CD14-positive monocyte (primary cell): ENCODE data around the gene FOXJ1. TPM values are rescaled to one million over a fixed set of nuclear protein-coding genes. Genes with fewer than 3 reads are reported as not detected.
A peak's percentile ranks its signal among the peaks of the same experiment; 100 is the strongest.

ENCODE experiments used
- DNase-seq, 3 donors: peaks; one replicate each; pipeline ENCODE4 v3.0.0-alpha.2; 2011 to 2022
- H2AFZ ChIP-seq: 2 replicates; pipeline ENCODE4 v1.6.0; 2012; ENCODE audit warnings: mild to moderate bottlenecking, low read depth, low read length, inconsistent platforms; ENCODE audit not compliant: insufficient read depth, poor library complexity, severe bottlenecking
- H3K27ac ChIP-seq, 2 donors: 1 replicate in 1 of 2; 2 replicates in 1 of 2; pipeline ENCODE4 v1.5.1; 2012 to 2013; ENCODE audit warnings: low read length in 2 of 2, control low read depth in 1 of 2, inconsistent platforms in 1 of 2, low read depth in 1 of 2, mild to moderate bottlenecking in 1 of 2
- H3K27me3 ChIP-seq, 2 donors: one replicate each; pipeline versions ENCODE4 v1.6.0 to v1.6.1; 2011 to 2013; ENCODE audit warnings: low read length in 2 of 2; ENCODE audit not compliant: control insufficient read depth in 2 of 2, insufficient read depth in 2 of 2
- H3K36me3 ChIP-seq, 2 donors: replicated peaks in 1 of 2; 1 replicate in 1 of 2; 2 replicates in 1 of 2; pipeline versions ENCODE4 v1.5.1 to v1.6.1; 2012 to 2013; ENCODE audit warnings: low read length in 2 of 2, control low read depth in 1 of 2, inconsistent platforms in 1 of 2, mild to moderate bottlenecking in 1 of 2; ENCODE audit not compliant: insufficient read depth in 2 of 2, control insufficient read depth in 1 of 2
- H3K4me1 ChIP-seq, 2 donors: 1 replicate in 1 of 2; 2 replicates in 1 of 2; pipeline versions ENCODE4 v1.5.1 to v1.6.1; 2012 to 2013; ENCODE audit warnings: low read length in 2 of 2, control low read depth in 1 of 2, inconsistent platforms in 1 of 2, mild to moderate bottlenecking in 1 of 2, moderate library complexity in 1 of 2; ENCODE audit not compliant: insufficient read depth in 2 of 2, control insufficient read depth in 1 of 2
- H3K4me2 ChIP-seq: replicated peaks from 2 replicates; pipeline ENCODE3; 2012; ENCODE audit warnings: low read length, moderate library complexity, mild to moderate bottlenecking; ENCODE audit not compliant: poor library complexity, severe bottlenecking; ENCODE audit errors: extremely low read depth
- H3K4me3 ChIP-seq, 3 experiments: fragments of 200-600 bp in 1 of 3; sonication (generic) in 1 of 3; replicated peaks in 1 of 3; 1 replicate in 2 of 3; 2 replicates in 1 of 3; pipeline ENCODE4 v1.5.1; 2011 to 2013; ENCODE audit warnings: low read length in 3 of 3, mild to moderate bottlenecking in 3 of 3, control low read depth in 2 of 3, low read depth in 2 of 3, inconsistent platforms in 1 of 3, moderate library complexity in 1 of 3
- H3K79me2 ChIP-seq: 2 replicates; pipeline ENCODE4 v1.6.0; 2012; ENCODE audit warnings: mild to moderate bottlenecking, control low read depth, inconsistent platforms, low read length, moderate library complexity; ENCODE audit not compliant: insufficient read depth
- H3K9ac ChIP-seq: 2 replicates; pipeline ENCODE4 v1.6.0; 2017; ENCODE audit warnings: low read length, mild to moderate bottlenecking; ENCODE audit not compliant: insufficient read depth, poor library complexity, severe bottlenecking
- H3K9me3 ChIP-seq, 2 donors: replicated peaks in 1 of 2; 1 replicate in 1 of 2; 2 replicates in 1 of 2; pipeline versions ENCODE4 v1.5.1 to v1.6.1; 2012 to 2013; ENCODE audit warnings: low read length in 2 of 2, control low read depth in 1 of 2; ENCODE audit not compliant: control insufficient read depth in 1 of 2, insufficient read depth in 1 of 2
- H4K20me1 ChIP-seq: 2 replicates; pipeline ENCODE4 v1.6.0; 2012; ENCODE audit warnings: mild to moderate bottlenecking, low read length, control low read depth, moderate library complexity; ENCODE audit not compliant: insufficient read depth
- H3K27ac Mint-ChIP-seq, 7 donors: one replicate each; pipeline ENCODE4 v1.8.0; 2020; ENCODE audit warnings: mild to moderate bottlenecking in 7 of 7, mixed read lengths in 7 of 7, moderate library complexity in 6 of 7, inconsistent platforms in 2 of 7
- H3K27me3 Mint-ChIP-seq, 3 donors: one replicate each; pipeline ENCODE4 v1.8.0; 2021 to 2022; ENCODE audit warnings: low read depth in 3 of 3, mild to moderate bottlenecking in 3 of 3, mixed read lengths in 3 of 3, moderate library complexity in 3 of 3, inconsistent platforms in 1 of 3
- H3K36me3 Mint-ChIP-seq, 2 donors: one replicate each; pipeline ENCODE4 v1.8.0; 2020; ENCODE audit warnings: mixed read lengths in 2 of 2, inconsistent platforms in 1 of 2, mild to moderate bottlenecking in 1 of 2
- H3K4me1 Mint-ChIP-seq: one replicate; pipeline ENCODE4 v1.8.0; 2020; ENCODE audit warnings: mild to moderate bottlenecking, mixed read lengths
- H3K4me3 Mint-ChIP-seq, 2 donors: one replicate each; pipeline ENCODE4 v1.8.0; 2020; ENCODE audit warnings: mild to moderate bottlenecking in 2 of 2, mixed read lengths in 2 of 2, moderate library complexity in 1 of 2
- H3K9me3 Mint-ChIP-seq, 7 donors: one replicate each; pipeline ENCODE4 v1.8.0; 2020 to 2022; ENCODE audit warnings: mixed read lengths in 7 of 7, mild to moderate bottlenecking in 6 of 7, moderate library complexity in 6 of 7, inconsistent platforms in 2 of 7
- WGBS: methylation state at CpG from one replicate; pipeline ENCODE4 v1.1.5; 2013; ENCODE audit warnings: missing lambda C conversion rate; ENCODE audit not compliant: insufficient coverage; 5-methylcytosine and 5-hydroxymethylcytosine counted together
- intact Hi-C, 2 donors: fragments of 100-400 bp; cut with micrococcal nuclease; formaldehyde crosslinking; loops; one replicate each; pipeline versions ENCODE4 v1.15.0 to v1.15.1; 2023
- polyA plus RNA-seq, 3 donors: library from polyadenylated mRNA; depleted of rRNA in 1 of 3; unstranded in 2 of 3; stranded (reverse) in 1 of 3; fragments of 300-500 nt in 2 of 3; fragments of >200 nt in 1 of 3; fragmentation: Illumina TruSeq in 2 of 3; gene quantifications; 1 replicate in 2 of 3; 2 replicates in 1 of 3; pipeline ENCODE4 v1.2.3, GENCODE V29; 2012 to 2021
- TF ChIP-seq, protein P1 (sequence below): fragments of 200-600 bp; IDR thresholded peaks from one replicate; pipeline ENCODE4 v1.8.0; 2022; ENCODE audit warnings: antibody characterized with exemption, mild to moderate bottlenecking

FOXJ1 gene
- polyA plus RNA-seq, 3 donors: not detected

DNA sequence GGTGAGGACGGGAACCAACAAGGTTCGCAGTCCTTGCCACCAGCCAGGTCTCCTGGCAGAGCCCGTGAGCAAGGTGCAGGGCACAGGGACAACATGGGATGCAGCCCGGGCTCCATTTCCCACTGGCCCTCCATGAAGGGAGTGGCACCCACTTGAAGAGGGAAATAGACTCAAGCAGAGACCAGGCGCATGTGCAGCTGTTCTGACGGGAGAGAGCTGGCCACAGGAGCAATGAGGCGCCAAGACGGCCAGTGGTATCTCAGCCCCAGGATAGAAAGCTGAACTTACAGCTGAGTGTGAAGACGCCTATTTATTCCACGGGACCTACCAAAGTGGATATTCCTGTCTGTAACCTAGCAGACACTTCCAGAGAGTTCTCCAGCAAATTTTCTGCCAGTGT is 8.2 kb upstream of the FOXJ1 start:
- 89% methylated on average over 10 of the region's 10 CpGs for WGBS
- H3K27ac Mint-ChIP-seq: no peak overlapping the region
- Histone ChIP-seq H3K27me3 (no peaks in the 10 kb centered on the region), H3K4me3 (no peak overlapping the region), H2AFZ (no peak overlapping the region), H3K27ac (no peak overlapping the region), H3K9me3 (no peaks in the 10 kb centered on the region), H4K20me1 (no peaks in the 10 kb centered on the region), H3K4me2 (no peak overlapping the region), H3K79me2 (no peaks in the 10 kb centered on the region), H3K4me1 (peaks cover 20 to 22% of the 10 kb centered on the region in 2 donors), H3K9ac (no peak overlapping the region), H3K36me3 (no peaks in the 10 kb centered on the region)
- intact Hi-C loops: no loop called here
- no peak overlapping the region for H3K4me3 Mint-ChIP-seq
- H3K4me1 Mint-ChIP-seq: peaks cover 24% of the 10 kb centered on the region
- no peak for DNase-seq
- no peaks in the 10 kb centered on the region for H3K9me3 Mint-ChIP-seq
- peaks cover 0 to 2% (median 0%) of the 10 kb centered on the region in 3 donors for H3K27me3 Mint-ChIP-seq
- H3K36me3 Mint-ChIP-seq: no peaks in the 10 kb centered on the region
- TF ChIP-seq, protein P1, sequence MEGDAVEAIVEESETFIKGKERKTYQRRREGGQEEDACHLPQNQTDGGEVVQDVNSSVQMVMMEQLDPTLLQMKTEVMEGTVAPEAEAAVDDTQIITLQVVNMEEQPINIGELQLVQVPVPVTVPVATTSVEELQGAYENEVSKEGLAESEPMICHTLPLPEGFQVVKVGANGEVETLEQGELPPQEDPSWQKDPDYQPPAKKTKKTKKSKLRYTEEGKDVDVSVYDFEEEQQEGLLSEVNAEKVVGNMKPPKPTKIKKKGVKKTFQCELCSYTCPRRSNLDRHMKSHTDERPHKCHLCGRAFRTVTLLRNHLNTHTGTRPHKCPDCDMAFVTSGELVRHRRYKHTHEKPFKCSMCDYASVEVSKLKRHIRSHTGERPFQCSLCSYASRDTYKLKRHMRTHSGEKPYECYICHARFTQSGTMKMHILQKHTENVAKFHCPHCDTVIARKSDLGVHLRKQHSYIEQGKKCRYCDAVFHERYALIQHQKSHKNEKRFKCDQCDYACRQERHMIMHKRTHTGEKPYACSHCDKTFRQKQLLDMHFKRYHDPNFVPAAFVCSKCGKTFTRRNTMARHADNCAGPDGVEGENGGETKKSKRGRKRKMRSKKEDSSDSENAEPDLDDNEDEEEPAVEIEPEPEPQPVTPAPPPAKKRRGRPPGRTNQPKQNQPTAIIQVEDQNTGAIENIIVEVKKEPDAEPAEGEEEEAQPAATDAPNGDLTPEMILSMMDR: no peak

DNA sequence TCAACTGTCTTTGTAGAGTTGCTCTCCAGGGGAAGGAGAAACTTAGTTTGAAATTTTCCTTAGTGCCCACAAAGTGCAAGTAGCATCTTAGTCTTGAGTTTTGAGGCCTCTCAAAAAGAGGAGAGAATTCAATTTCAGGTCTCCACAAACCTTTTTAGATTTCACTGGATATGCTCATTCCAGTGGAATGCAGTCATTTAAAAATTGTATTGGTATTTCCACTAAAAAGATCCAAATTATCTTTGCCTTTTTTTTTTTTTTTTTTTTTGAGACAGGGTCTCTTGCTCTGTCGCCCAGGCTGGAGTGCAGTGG is 6.9 kb upstream of the FOXJ1 start:
- no peaks in the 10 kb centered on the region for H4K20me1 ChIP-seq
- no peak overlapping the region for H2AFZ ChIP-seq
- Mint-ChIP-seq H3K36me3 (no peaks in the 10 kb centered on the region), H3K27me3 (peaks cover 0 to 2% (median 1%) of the 10 kb centered on the region in 3 donors), H3K4me1 (peaks cover 35% of the 10 kb centered on the region), H3K27ac (no peak overlapping the region), H3K9me3 (peaks cover 0 to 2% (median 0%) of the 10 kb centered on the region in 7 donors), H3K4me3 (no peak overlapping the region)
- intact Hi-C loops: no loop called here
- H3K27me3 ChIP-seq: no peaks in the 10 kb centered on the region
- no peak overlapping the region for H3K4me2 ChIP-seq
- H3K79me2 ChIP-seq: no peaks in the 10 kb centered on the region
- H3K4me1 ChIP-seq: peaks cover 32 to 34% of the 10 kb centered on the region in 2 donors
- H3K9ac ChIP-seq: no peak overlapping the region
- TF ChIP-seq, protein P1: peak; percentile 15
- WGBS: 60% methylated on average over 1 of the region's 1 CpG
- H3K36me3 ChIP-seq: no peaks in the 10 kb centered on the region
- no peak overlapping the region for H3K27ac ChIP-seq
- no peak overlapping the region for H3K4me3 ChIP-seq
- H3K9me3 ChIP-seq: no peaks in the 10 kb centered on the region
- DNase-seq: no peak
